ENCODE measurements around the gene BAHCC1. TPM values are rescaled to one million over a fixed set of nuclear protein-coding genes. Genes with fewer than 3 reads are reported as not detected.

Gene BAHCC1
- total RNA-seq, 2 donors from 2014 or later: 5.8 to 12.7 TPM

GRCh38 chr17:81464586-81464985 is 69.3 kb downstream of the BAHCC1 start:
- Histone ChIP-seq H3K4me1 (peaks cover 0 to 5% of the 10 kb centered on the region in 2 donors), H3K9me3 (no peaks in the 10 kb centered on the region), H3K27me3 (no peaks in the 10 kb centered on the region), H3K36me3 (peaks cover 17% of the 10 kb centered on the region), H3K27ac (no peak overlapping the region), H3K4me3 (no peak overlapping the region)
- TF ChIP-seq CTCF (IDR thresholded peaks at IDR 0.05): no peak
- no peak for DNase-seq (ENCODE audit: low spot score)

- Histone ChIP-seq H3K4me1 (peaks cover 0 to 8% of the 10 kb centered on the region in 2 donors), H3K27ac (no peak overlapping the region), H3K36me3 (peaks cover 9% of the 10 kb centered on the region), H3K27me3 (no peaks in the 10 kb centered on the region), H3K9me3 (no peaks in the 10 kb centered on the region), H3K4me3 (no peak overlapping the region)
- TF ChIP-seq CTCF (IDR thresholded peaks at IDR 0.05): no peak
- no peak for DNase-seq (ENCODE audit: low spot score)
Observed at GRCh38 chr17:81465910-81466309, 70.7 kb downstream of the BAHCC1 start.

- TF ChIP-seq CTCF (IDR thresholded peaks at IDR 0.05): no peak
- DNase-seq (ENCODE audit: low spot score): no peak
- Histone ChIP-seq H3K4me3 (no peak overlapping the region), H3K9me3 (no peaks in the 10 kb centered on the region), H3K4me1 (peaks cover 0 to 12% of the 10 kb centered on the region in 2 donors), H3K27ac (no peak overlapping the region), H3K27me3 (no peaks in the 10 kb centered on the region), H3K36me3 (peaks cover 8% of the 10 kb centered on the region)
Observed at GRCh38 chr17:81466564-81467472, 71.6 kb downstream of the BAHCC1 start.

GRCh38 chr17:81468111-81468769 is 73.0 kb downstream of the BAHCC1 start:
- Histone ChIP-seq H3K4me1 (peaks cover 0 to 12% of the 10 kb centered on the region in 2 donors), H3K36me3 (no peaks in the 10 kb centered on the region)
- TF ChIP-seq CTCF (IDR thresholded peaks at IDR 0.05): no peak

GRCh38 chr17:81468770-81469121 is 73.5 kb downstream of the BAHCC1 start:
- DNase-seq (ENCODE audit: low spot score): no peak
- Histone ChIP-seq H3K36me3 (no peaks in the 10 kb centered on the region), H3K9me3 (no peaks in the 10 kb centered on the region), H3K4me3 (no peak overlapping the region), H3K4me1 (peaks cover 0 to 12% of the 10 kb centered on the region in 2 donors), H3K27ac (no peak overlapping the region), H3K27me3 (no peaks in the 10 kb centered on the region)
- TF ChIP-seq CTCF (IDR thresholded peaks at IDR 0.05): no peak

More at GRCh38 chr17:81468111-81468769, 73.0 kb downstream of the BAHCC1 start:
- no peak overlapping the region for H3K27ac ChIP-seq
- DNase-seq (ENCODE audit: low spot score): no peak
- H3K9me3 ChIP-seq: no peaks in the 10 kb centered on the region
- H3K27me3 ChIP-seq: no peaks in the 10 kb centered on the region
- no peak overlapping the region for H3K4me3 ChIP-seq
